ENCODE data around the gene APPBP2. TPM values are rescaled to one million over a fixed set of nuclear protein-coding genes. Genes with fewer than 3 reads are reported as not detected.

Gene APPBP2
- polyA plus RNA-seq, 2 of the 4 experiments (the other 2 are of a cell fraction) = 31.6 to 32.1 TPM

DNA sequence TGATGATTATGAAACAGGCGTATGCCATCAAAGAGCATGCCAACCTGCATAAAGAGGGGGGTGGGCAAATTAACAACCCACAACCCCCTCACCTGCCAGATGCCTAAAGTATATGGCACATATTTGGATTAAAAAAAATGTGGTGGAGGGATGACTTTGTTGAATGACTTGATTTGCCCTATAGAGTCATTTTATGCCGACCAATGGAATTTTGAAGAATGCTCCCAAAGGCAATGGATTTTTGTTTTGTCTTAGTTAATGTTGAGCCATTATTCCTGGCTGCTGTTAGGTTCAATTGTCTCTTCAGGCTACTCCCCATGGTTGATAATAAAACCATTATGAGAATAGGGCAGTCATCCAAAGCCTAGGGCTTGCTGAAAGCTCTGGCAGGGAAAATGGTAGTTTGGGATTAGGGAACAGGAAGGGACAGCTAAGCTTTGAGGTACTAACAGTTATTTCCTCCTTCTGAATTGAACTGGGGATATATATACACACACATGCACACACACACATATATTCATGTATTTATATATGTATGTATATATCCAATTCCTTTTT lies 109.6 kb downstream of the APPBP2 start:
- Histone ChIP-seq H3K9me3 (no peaks in the 10 kb centered on the region), H3K27ac (no peak overlapping the region), H3K4me3 (no peak overlapping the region), H3K4me1 (peaks cover 3% of the 10 kb centered on the region; the same call in 1 of the 3 replicates), H3K4me2 (no peak overlapping the region)
- ChIA-PET POLR2A (no interaction called here), CTCF (interaction anchor here (0.6 to 1.2 kb wide), 2 partner anchors 10 to 141 kb away, joined by 3 read pairs; no protein-coding TSS in a partner anchor)
- TF ChIP-seq MAFK (IDR thresholded peaks at IDR 0.05; ENCODE audit: partially characterized antibody) (peak; percentile 74), POLR2AphosphoS2 (conservative IDR thresholded peaks at IDR 0.05; ENCODE audit: low read length) (no peak)
- WGBS (ENCODE audit: missing lambda C conversion rate) = 78% methylated on average over 2 of the region's 2 CpGs
- ATAC-seq = no peak
- no peak for DNase-seq (ENCODE audit: low read depth in 1 of 2, low spot score in 1 of 2)
- FAIRE-seq = no peak

DNA sequence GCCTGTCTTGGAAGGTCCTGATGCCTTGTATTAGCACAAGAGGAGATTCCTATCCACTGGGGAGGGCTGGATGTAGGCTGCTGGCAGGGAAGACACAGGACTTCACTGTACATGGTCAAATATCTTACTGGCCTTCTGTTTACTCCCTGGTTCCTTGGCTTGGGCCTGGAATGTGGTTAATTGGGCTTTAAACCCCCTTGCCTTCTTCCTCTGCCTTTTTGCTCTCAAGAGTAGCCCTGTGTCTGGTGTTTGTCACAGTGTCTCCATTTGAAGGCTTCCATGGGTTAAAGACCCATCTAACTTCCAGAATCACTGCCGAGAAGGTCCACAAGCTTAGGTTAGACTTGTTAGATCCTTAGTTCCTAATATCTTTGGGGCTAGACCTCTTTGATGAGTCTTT lies 110.9 kb downstream of the APPBP2 start:
- Histone ChIP-seq H3K9me3 (no peaks in the 10 kb centered on the region), H3K4me3 (no peak overlapping the region), H3K27ac (no peak overlapping the region), H3K4me1 (no peaks in the 10 kb centered on the region), H3K4me2 (no peak overlapping the region)
- FAIRE-seq (no peak), DNase-seq (ENCODE audit: low read depth in 1 of 2, low spot score in 1 of 2) (no peak), ATAC-seq (peak in 1 of 2 experiments; percentile 45; a peak in 1 of 6 replicates)
- 92% methylated on average over 1 of the region's 1 CpG for WGBS (ENCODE audit: missing lambda C conversion rate)
- TF ChIP-seq, protein P1, sequence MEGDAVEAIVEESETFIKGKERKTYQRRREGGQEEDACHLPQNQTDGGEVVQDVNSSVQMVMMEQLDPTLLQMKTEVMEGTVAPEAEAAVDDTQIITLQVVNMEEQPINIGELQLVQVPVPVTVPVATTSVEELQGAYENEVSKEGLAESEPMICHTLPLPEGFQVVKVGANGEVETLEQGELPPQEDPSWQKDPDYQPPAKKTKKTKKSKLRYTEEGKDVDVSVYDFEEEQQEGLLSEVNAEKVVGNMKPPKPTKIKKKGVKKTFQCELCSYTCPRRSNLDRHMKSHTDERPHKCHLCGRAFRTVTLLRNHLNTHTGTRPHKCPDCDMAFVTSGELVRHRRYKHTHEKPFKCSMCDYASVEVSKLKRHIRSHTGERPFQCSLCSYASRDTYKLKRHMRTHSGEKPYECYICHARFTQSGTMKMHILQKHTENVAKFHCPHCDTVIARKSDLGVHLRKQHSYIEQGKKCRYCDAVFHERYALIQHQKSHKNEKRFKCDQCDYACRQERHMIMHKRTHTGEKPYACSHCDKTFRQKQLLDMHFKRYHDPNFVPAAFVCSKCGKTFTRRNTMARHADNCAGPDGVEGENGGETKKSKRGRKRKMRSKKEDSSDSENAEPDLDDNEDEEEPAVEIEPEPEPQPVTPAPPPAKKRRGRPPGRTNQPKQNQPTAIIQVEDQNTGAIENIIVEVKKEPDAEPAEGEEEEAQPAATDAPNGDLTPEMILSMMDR (IDR thresholded peaks at IDR 0.05) = no peak
- TF ChIP-seq, protein P2, sequence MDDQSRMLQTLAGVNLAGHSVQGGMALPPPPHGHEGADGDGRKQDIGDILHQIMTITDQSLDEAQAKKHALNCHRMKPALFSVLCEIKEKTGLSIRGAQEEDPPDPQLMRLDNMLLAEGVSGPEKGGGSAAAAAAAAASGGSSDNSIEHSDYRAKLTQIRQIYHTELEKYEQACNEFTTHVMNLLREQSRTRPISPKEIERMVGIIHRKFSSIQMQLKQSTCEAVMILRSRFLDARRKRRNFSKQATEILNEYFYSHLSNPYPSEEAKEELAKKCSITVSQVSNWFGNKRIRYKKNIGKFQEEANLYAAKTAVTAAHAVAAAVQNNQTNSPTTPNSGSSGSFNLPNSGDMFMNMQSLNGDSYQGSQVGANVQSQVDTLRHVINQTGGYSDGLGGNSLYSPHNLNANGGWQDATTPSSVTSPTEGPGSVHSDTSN (IDR thresholded peaks at IDR 0.05) = no peak
- TF ChIP-seq, protein P3, sequence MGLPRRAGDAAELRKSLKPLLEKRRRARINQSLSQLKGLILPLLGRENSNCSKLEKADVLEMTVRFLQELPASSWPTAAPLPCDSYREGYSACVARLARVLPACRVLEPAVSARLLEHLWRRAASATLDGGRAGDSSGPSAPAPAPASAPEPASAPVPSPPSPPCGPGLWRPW (IDR thresholded peaks at IDR 0.05) = no peak
- TF ChIP-seq ZC3H11A (IDR thresholded peaks at IDR 0.05) = no peak
- no peak for TF ChIP-seq HEYL (CRISPR knock-in tag; IDR thresholded peaks at IDR 0.05)
- TF ChIP-seq CBX2 (IDR thresholded peaks at IDR 0.05; ENCODE audit: borderline replicate concordance, low read depth) = no peak
- TF ChIP-seq, protein P4, sequence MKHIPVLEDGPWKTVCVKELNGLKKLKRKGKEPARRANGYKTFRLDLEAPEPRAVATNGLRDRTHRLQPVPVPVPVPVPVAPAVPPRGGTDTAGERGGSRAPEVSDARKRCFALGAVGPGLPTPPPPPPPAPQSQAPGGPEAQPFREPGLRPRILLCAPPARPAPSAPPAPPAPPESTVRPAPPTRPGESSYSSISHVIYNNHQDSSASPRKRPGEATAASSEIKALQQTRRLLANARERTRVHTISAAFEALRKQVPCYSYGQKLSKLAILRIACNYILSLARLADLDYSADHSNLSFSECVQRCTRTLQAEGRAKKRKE (CRISPR knock-in tag; IDR thresholded peaks at IDR 0.05; ENCODE audit: low read depth) = no peak
- no peak for TF ChIP-seq FOSB (CRISPR knock-in tag; IDR thresholded peaks at IDR 0.05)
- no peak for TF ChIP-seq TP53 (CRISPR knock-in tag; IDR thresholded peaks at IDR 0.05)
- POLR2A ChIA-PET = no interaction called here
- CTCF ChIA-PET = interaction anchor here (0.6 to 1.2 kb wide), 4 partner anchors 10 to 161 kb away, joined by 3 to 4 read pairs (median 3); no protein-coding TSS in a partner anchor

DNA sequence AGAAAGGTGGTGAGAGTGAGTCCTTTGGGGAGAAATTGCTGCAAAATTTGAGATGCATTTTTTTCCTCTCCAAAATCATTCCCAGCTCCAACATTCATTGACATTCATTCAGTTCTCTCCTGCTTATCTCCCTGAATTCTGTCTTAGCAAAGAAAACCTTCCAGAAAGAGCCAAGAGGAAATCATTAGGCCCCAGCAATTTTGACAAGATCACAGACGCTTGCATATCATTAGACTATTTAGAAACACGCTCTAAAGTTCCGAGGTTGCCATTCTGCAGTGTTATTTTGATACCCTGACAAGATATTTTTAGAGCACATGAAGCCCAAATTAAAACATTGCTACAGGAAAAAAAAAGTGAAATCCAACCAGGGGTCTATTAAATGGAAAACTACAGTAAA lies 113.3 kb downstream of the APPBP2 start:
- Histone ChIP-seq H3K27ac (no peak overlapping the region), H3K4me2 (no peak overlapping the region), H3K4me1 (no peaks in the 10 kb centered on the region), H3K4me3 (no peak overlapping the region), H3K9me3 (no peaks in the 10 kb centered on the region)
- ChIA-PET POLR2A (no interaction called here), CTCF (interaction anchor here (0.6 to 2.3 kb wide), 6 partner anchors 9 to 270 kb away, joined by 3 to 12 read pairs (median 4); partner anchors contain the start of gene CHCT1)
- ATAC-seq (no peak), DNase-seq (ENCODE audit: low read depth in 1 of 2, low spot score in 1 of 2) (no peak), FAIRE-seq (no peak)
- WGBS (ENCODE audit: missing lambda C conversion rate) = 81% methylated on average over 3 of the region's 3 CpGs
- TF ChIP-seq FOSL2 (IDR thresholded peaks at IDR 0.05) (no peak), FOSL2 (CRISPR knock-in tag; IDR thresholded peaks at IDR 0.05) (no peak), CHD4 (IDR thresholded peaks at IDR 0.05; ENCODE audit: borderline replicate concordance) (no peak), NFE2L2 (conservative IDR thresholded peaks at IDR 0.05; ENCODE audit: low read length) (no peak), ZNF302 (CRISPR knock-in tag; IDR thresholded peaks at IDR 0.05) (no peak), ESRRA (IDR thresholded peaks at IDR 0.05; ENCODE audit: borderline replicate concordance, low read length) (no peak), EP300 (IDR thresholded peaks at IDR 0.05) (no peak), HDAC2 (IDR thresholded peaks at IDR 0.05) (no peak), ZFP36 (IDR thresholded peaks at IDR 0.05; ENCODE audit: borderline replicate concordance, partially characterized antibody) (no peak), RARB (CRISPR knock-in tag; IDR thresholded peaks at IDR 0.05) (no peak), NPAS2 (CRISPR knock-in tag; IDR thresholded peaks at IDR 0.05; ENCODE audit: borderline replicate concordance) (no peak), KDM1A (IDR thresholded peaks at IDR 0.05; ENCODE audit: low read depth) (no peak), EHMT2 (IDR thresholded peaks at IDR 0.05; ENCODE audit: low read depth) (no peak), RFX5 (IDR thresholded peaks at IDR 0.05) (no peak), CHD2 (IDR thresholded peaks at IDR 0.05; ENCODE audit: low read length, partially characterized antibody) (no peak)
- TF ChIP-seq, protein P5, sequence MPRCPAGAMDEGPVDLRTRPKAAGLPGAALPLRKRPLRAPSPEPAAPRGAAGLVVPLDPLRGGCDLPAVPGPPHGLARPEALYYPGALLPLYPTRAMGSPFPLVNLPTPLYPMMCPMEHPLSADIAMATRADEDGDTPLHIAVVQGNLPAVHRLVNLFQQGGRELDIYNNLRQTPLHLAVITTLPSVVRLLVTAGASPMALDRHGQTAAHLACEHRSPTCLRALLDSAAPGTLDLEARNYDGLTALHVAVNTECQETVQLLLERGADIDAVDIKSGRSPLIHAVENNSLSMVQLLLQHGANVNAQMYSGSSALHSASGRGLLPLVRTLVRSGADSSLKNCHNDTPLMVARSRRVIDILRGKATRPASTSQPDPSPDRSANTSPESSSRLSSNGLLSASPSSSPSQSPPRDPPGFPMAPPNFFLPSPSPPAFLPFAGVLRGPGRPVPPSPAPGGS (IDR thresholded peaks at IDR 0.05) = no peak
- TF ChIP-seq, protein P6, sequence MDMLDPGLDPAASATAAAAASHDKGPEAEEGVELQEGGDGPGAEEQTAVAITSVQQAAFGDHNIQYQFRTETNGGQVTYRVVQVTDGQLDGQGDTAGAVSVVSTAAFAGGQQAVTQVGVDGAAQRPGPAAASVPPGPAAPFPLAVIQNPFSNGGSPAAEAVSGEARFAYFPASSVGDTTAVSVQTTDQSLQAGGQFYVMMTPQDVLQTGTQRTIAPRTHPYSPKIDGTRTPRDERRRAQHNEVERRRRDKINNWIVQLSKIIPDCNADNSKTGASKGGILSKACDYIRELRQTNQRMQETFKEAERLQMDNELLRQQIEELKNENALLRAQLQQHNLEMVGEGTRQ (IDR thresholded peaks at IDR 0.05) = no peak
- TF ChIP-seq, protein P3 (IDR thresholded peaks at IDR 0.05) = no peak

All from A549 (cell line).